GM19468 (cell line): ENCODE data around the gene SIGLEC6.

Source experiments
- ATAC-seq: cut with Tn5 transposase; IDR thresholded peaks from one replicate; pipeline ENCODE4 v1.9.1; 2021; ENCODE audit warnings: mild to moderate bottlenecking, moderate library complexity, moderate number of reproducible peaks; ENCODE audit not compliant: unreplicated experiment; ENCODE audit errors: extremely low read depth

Gene SIGLEC6

DNA sequence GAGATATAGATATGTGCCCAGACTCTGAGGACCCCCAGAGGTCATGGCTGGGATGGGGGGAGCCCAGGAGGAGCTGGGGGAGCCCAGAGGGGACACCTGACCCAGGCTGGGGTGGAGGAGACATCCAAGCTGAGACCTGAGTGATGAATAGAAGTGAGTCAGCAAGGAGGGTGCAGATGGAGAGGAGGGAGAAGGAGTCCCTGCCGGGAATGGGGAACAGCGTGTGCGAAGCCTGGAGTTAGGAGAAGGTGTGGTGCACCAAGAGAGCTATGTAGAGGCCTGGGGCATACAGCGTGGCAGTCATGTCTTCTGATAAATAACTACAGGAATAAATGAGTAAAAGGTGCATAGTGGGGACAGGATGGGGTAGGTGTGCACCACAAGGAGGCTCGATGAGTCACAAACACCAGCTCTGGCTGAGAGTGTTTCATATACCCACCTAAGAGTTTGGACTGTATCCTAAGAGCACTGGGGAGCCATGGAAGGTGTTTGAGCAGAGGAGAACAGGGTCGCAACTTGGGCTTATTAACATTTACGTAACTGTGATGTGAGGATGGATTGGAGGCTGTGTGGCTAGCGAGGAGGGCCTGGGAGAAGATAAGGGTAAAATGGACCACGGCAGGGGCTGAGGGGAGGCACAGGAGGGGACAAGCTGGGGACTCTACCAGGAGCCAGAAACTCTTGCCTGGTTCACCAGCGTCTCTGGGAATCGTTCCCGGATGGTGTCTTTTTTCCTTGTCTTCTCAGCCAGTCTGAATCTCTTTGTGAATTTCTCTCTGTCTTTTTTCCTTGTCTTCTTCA, 51.7 kb downstream of the SIGLEC6 start:
- ATAC-seq = no peak

DNA sequence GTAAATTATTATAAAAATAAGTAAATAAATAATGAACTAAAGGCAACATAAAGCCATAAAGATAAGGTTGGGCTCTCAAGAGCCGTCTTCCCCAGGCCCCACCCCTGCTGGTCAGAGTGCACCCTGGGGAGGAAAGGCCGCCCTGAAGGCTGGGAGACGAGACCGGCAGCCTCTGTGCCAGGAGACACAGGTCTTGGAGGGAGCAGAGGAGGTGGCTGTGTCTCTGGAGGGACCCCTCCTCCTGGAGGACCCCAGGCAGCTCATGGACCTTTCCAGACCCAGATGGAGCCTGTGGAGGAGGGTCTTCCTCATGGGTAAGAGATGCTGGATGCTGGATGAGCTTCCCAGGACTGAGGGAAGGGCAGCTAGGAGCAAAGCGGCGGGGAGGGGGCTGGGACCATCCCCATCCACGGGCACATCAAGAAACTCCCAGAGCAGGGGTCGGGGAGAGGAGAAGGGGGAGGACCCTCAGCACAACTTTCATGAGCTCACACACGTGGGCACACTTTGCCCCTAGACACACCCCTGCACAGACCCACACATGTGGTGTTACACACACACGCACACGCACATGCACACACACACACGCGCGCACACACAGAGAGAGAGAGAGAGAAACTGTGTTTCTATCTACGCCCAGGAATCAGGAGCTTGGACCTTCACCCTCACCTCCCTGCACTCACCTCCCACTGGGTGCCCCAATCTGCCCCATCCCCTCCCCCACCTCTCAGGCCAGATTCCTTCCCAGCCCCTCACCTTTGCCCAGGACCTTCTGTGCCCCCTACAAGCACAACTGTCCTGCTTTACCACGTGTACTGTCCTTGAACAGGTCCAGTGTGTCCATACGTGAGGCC, 52.9 kb downstream of the SIGLEC6 start, which contains the start of gene CEACAM18:
TSS of gene CEACAM18 (plus strand) at position 159 of the 854 bp plus-strand sequence.
- no peak for ATAC-seq

DNA sequence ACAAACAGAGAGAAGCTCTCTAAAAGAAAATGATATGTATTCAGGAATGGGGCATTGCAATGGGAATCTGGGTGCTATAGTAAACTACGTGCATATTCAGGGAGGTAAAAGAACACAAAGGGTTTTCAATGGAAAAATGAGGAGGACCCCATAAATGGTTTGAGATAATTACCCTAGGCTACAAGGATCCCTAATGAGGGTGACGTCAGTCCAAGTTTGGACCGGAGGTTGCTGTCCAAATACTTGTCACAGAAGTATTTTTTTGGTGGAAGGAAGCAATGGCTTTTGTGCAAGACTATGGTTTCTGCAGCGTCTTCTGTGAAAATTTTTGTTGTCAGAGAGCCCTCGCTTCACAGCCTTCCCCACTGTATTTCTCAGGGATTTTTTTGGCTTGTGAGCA, 54.1 kb downstream of the SIGLEC6 start:
- ATAC-seq = no peak

DNA sequence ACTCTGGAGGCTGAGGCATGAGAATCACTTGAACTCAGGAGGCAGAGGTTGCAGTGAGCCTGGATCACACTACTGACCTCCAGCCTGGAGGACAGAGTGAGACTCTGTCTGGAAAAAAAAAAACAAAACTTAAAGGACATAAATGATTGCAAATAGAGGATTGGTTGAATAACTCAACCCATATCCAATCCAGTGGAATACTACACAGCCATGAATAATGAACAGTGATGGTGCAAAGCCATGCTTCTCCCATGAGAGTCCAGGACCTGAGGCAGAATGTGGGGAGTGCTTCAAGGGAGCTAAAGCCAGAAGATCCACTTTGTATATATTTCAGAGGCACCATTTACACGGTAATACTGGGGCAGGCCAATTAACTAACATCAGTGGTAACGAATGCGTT, 55.3 kb downstream of the SIGLEC6 start:
- no peak for ATAC-seq

DNA sequence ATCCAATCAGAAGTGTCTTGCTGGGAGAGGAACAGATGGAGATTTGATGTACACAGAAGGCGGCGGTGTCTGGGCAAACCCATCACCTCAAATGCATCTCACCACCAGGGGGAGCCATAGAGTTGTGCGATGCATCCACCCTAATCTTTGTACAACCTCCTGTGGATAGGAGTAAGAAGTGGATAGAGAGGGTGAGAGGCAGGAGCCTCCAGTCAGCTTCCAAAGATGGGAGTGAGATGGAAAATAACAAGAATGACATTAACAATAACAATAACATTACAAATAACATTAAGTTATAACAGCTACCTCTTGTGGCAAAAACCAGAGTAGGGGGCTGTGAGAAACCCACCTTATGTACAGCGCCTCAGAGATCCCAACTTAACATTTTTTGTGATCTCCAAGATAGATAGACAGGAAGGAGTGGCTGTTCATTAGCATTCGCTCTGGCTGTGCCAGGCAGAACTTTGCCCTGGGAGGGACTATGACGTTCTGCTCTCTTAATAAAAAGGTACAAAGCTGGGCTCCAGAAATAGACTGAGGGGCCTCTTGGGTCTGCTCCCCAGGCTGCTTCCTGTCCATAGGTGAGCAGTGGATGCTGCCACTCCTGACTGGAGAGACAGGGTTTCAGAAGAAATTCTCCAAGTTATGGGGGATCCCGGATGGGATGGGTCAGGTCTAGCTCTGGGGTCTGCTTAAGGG, 58.3 kb downstream of the SIGLEC6 start:
- ATAC-seq = no peak

DNA sequence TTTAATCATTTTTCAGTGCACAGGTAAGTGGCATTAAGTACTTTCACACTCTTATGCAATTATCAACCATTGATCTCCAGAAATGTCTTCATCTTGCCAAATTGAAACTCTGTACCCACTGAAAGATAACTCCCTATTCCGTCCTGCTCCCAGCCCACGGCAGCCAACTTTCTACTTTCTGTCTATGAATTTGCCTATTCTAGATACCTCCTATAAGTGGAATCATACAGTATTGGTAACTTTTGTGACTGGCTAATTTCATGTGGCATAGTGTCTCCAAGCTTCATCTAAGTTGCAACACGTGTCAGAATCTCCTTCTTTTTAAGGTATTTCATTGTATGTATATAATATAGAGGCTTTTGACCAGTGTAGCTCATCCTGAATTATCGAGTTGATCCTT, 58.9 kb downstream of the SIGLEC6 start:
- no peak for ATAC-seq

DNA sequence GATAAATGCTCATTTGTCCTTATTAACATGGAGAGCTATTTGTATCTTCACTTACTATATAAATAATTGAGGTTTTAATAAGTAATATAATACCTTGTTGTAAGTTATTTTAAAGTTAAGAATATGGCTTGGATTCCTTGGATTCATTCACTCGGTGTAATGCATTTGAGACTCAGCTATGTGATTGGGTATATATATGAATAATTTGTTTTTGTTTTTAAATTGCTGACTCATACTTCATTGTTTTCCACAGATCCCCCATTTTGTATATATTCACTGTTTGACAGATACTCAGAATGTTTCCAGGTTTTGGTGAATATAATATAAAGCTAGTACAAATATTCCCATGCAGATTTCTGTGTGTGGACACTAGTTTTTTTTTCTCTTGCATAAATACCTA, 59.9 kb downstream of the SIGLEC6 start:
- ATAC-seq = no peak

DNA sequence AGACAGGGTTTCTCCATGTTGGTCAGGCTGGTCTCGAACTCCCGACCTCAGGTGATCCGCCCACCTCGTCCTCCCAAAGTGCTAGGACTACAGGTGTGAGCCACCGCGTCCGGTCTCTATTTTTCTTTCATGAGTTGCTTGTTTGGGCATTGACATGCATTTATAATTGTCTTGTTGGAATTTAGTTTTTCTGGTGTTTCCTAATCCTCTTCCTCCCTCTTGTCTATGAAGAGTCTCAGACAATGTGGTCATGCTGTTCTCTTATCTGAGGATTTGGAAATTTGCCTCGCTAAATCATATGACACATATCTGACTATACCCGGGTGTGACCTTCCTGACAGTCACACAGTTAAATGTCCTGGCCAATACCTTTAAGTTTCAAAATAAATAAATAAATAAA, 60.5 kb downstream of the SIGLEC6 start:
- no peak for ATAC-seq

DNA sequence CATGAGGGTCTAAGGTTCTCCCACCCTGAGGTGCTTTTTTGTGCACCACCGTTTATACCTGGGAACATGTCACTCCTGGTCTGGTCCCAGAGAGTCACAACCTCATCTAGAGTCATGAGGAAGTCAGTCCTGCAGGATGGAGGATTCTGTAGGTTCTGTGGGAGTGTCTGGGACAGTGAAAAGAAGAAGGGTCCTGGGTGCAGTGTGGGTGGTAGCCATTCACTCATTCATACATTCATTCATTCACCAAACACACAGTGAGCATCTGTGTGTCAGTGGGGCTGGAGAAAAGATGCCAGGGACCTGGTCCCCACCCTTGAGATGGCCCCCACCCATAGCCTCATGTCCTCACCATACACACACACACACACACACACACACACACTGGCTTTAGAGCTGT, 61.8 kb downstream of the SIGLEC6 start:
- ATAC-seq = no peak

DNA sequence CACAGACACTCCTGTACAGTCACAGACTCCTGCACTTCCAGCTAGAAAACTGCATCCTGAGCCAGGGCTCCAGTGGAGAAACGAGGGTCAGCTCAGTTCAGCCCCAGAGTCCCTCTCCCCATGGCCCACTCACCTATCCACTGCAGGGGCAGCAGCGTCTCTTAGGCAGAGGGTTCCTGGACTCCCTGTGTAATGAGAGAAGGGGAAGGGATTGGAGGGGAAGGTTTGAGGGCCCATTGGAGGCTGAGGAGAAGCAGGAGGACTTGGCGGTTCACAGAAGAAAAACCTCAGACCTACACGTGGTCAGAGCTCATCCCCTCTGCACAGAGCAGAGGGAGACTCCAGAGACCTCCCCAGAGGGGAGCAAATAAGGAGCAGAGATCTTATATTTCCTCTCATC, 62.3 kb downstream of the SIGLEC6 start:
- ATAC-seq = no peak

DNA sequence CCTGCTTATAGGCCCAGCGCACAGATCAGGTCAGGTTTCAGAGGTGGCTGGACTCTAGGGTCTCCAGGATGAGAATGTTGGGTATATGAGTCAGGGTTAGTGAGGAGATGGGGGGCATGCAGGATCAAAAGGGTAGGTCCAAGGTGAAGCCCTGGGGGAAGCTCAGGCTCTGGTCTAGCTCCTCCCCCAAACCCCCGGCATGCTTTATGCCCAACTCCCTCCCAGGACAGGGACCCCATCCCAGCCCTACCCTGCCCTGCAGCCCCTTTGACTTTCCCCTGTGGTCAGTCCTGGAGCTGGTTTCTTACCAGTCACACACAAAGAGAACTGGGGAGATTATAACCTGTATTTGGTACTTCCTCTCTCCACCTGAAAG, 62.9 kb downstream of the SIGLEC6 start:
- ATAC-seq = no peak

DNA sequence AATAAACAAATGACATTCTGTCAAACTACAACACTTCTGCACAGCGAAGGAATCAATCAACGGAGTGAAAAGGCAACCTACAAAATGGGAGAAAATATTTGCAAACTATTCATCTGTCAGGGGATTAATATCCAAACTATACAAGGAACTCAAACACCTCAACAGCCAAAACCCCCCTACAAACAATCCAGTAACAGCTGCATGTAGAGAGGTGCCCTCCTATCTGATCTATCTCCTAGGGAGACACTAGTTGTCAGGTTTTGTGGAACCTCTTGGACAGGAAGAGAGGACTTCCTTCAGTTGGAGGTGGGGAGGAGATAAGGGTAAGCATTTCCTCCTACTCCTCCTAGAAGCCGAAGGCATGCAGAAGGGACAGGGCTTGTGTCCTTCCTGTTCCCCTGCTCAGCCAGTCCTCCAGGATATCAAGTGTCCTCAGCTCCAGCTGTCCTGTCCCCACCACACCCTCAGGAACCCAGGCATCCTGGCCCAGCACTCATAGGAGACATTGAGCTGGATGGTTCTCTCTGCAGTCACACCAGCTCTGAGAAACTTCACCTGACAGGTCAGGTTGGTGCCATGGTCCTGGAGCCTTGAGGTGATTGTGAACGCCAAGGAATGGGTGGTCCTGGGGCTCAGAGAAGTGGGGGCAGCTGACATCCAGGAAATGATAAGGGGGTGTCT, 63.5 kb downstream of the SIGLEC6 start:
- ATAC-seq = no peak
